GM21529 (cell line): ENCODE results near the gene SLC16A2.
A peak's percentile ranks its signal among the peaks of the same experiment; 100 is the strongest.

ENCODE experiments used
- ATAC-seq: cut with Tn5 transposase; IDR thresholded peaks from one replicate; pipeline ENCODE4 v1.9.1; 2021; ENCODE audit not compliant: unreplicated experiment

SLC16A2 gene

DNA sequence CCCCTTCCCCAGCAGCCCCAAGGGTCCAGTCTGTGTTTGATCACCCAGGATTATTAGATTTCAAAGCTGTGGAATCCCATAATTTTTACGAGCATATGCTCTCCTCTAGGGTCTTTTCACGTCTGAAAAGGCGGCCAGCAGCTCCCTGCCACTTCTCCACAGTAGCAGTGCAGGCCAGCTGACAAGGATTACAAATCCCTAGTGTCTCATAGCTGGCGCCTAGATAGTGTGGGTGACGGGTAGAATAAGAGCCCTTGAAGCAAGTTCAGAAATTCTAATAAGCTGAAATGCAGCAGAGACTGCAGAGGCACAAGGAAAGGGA, 113.8 kb downstream of the SLC16A2 start:
- peak; percentile 2 for ATAC-seq

DNA sequence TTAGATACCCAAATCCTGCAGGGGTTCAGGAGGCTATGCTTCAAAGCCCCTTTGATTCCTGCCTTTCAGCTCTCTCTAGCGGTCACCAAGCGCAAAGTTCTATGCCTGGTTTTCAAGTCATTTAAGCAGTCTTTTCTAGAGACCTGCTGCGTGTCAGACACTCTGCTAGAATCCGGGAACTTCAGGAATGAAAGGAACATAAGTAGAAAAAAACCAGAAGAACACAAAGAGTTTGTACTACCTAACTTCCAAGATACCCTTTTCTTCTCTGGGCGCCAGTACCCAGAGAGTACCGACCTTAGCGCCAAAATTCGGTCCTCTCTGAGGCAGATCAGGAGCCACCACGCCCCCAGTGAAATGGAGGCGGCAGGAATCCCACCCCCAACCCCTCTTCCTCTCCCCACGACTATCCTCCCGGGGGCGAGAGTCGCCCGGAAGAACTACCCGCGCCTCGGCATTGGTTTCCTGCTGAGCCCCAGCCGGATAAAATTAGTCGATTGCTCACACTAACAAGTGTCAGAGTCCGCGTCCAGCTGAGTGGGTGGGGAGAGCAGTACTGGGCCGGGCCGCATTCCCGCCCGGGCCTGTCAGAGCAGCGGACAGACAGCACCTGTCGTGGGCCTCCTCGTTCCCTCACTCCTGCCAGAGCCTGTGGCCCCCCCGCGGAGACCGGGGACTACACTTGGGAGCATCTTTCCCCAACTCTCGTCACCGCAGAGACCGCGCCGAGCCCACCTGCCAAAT, 114.3 kb downstream of the SLC16A2 start:
- peak; percentile 40 for ATAC-seq

DNA sequence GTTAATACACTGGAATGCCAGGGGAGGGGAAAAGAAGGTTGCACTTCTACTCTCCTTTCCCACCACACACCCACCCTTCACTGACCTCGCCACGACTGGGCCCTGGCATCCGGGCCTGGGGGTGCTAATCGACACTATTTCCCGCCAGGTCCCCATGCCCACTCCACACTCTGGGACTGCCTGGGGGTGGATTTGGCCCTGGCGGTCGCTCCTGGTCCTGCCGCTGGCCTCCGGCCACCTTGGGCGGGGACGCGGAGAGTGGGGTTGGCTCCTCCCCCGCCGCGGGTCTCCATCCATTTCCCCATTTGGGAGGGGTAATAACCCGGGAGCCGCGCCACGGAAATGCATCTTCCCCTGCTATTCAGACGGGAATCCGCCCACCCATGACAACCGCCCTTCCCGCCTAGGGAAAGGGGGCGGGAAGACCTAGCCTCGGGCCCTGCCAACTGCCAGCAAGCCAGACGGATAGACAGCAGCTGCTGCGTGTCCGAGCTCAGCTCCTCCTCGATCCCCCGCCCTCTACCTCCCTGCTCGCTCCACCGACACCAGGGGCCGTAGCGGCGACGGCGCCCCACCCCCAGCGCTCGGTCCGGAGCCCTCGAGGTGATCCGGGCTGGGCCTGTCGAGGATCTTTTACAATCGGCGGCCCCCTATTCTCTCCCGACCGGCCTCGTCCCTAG, 115.0 kb downstream of the SLC16A2 start:
- peak; percentile 57 for ATAC-seq

DNA sequence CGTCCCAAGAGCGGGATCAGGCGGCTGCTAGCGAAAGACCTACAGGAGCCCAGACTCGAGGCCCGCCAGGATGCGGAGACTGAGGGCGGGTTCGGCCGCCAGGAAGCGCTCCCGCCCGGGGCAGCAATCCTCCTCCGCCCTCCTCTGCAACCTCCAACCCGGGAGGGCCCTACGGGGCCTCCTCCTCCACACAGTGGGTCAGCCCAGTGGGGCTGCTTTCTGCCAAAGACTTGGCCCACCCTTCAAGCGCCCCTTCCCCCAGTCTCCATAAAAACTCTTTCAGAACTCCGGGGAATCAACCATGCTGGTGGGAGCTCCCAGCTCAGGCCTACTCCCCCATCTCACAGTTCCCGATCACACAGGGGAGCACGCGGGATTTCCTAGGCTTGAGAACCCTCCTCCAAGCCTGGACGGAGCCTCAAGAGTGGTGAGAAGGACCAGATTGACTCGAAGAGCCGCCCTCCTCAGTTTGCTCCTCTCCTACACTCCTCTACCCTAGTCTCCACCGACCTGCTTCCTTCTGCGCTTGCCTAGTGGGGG, 115.6 kb downstream of the SLC16A2 start:
- peak; percentile 9 for ATAC-seq

DNA sequence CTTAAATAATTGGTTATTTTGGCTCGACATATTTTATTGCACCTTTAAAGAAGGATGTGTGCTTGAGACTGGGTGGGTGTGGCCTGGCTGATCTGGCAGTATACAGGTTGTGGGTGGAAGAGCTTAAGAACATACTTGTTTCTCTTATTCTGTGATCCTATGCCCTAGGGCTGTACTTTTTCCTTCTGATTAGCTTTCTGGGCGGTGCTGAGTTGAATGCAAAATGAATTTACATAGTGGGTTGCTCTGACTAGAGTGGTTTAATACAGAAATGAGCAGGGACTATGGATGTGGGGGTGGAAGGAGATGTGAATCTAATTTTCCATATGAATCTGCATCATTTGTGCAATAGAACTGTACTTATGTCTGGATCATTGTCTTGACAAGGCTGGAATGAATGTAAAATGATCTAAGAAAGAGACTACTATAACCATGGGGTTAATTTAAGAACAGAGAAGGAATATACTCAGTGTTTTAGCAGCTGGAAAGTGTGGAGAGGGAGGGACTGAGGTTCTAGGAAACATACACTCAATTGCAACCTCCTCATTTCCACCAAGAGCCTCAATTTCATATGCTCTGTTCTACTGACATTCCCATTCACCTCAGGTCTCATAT, 119.4 kb downstream of the SLC16A2 start:
- ATAC-seq = no peak

DNA sequence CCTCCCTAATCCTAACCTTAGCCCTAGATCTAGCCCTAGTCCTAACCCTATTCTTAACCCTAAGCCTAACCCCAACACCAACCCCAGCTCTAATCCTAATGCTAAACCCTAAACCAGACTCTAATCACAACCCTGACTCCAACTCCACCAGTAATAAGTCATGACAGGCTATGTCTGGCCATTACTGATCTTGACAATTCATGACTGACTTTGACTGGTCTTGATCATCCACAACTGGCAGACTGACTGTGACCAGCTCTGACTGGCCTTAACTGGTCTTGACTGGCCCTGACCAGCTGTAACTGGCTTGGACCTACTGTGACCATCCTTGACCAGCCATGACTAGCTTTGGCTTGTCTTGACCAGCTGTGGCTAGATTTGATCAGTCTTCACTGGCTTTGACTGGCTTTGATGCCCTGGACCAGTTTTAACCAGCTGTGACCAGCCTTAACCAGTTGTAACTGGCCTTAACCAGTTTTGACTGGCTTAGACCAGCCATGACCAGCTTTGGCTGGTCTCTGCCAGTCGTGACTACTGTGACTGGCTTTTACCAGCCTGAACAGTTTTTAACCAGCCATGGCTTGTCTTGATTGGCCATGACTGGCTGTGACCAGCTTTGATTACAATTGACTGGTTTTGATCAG, 124.7 kb downstream of the SLC16A2 start:
- no peak for ATAC-seq

DNA sequence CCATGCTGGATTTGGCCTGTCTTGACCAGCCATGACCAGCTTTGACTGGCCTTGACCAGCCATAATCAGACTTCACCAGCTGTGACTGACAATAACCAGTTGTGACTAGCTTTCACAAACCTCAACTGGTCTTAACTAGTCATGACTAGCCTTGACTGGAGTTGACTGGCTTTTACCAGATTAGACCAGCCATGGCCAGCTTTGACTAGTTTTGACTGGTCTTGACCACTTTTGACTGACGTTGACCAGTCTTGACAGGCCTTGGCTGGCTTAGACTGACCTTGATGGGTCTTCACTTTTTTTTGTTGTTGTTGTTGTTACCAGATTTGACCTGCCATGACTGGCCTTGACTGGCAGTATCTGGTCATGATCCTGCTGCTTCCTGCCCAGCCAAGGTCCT, 125.7 kb downstream of the SLC16A2 start:
- ATAC-seq = no peak

DNA sequence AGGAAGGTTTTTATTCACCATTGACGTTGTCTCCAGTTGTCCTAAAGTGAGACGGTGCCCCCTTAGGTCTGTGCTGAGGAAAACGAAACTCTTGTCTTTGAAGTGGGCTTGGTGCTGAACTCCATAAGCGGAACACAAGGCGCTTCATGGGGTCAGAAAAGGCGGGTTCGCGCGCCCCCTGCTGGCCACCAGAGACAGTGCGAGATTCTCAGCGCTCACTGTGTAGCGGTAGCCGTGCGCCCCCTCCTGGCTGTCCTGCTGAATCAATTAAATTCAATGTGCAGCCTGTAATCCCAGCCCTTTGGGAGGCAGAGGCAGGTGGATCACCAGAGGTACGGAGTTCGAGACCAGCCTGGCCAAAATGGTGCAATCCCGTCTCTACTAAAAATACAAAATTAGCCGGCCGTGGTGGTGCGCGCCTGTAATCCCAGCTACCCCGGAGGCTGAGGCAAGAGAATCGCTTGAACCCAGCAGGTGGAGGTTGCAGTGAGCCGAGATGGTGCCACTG, 129.1 kb downstream of the SLC16A2 start:
- ATAC-seq = peak; percentile 89

DNA sequence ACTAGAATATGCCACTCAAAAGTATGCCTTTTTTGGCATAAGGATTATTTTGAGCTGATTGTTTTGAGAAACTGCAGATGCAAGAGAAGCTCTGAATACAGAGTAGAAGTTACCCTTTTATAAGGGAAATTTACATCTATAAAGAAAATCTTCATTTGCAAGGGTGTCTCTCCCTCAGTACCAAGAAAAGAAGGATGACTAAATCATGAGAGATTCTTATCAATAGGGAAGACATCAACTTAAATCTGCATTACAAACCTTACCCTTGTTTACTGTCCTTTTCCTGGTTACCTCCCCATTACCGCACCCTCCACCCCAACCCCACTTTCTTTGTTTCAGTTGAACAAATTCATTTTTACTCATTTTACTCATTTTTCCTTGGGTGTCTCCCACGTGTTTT, 130.6 kb downstream of the SLC16A2 start:
- no peak for ATAC-seq

DNA sequence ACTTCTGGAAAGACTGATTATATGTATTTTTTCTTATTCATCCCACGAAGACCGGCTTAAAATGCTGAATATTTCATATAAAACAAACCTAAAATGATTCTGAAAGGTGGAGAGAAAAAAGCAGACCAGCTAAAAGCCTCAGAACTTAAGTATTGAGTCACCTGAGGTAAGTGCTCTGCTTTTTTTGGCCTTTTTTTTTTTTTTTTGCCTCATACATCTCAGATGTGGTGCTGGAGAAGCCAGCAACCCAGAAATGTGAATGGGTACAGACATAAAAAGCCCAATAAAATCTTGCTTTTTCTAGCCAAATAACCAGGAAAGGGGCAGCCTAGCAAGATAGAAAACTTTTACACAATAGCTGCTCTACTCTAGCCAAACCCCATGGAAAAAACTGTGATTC, 136.1 kb downstream of the SLC16A2 start:
- no peak for ATAC-seq

DNA sequence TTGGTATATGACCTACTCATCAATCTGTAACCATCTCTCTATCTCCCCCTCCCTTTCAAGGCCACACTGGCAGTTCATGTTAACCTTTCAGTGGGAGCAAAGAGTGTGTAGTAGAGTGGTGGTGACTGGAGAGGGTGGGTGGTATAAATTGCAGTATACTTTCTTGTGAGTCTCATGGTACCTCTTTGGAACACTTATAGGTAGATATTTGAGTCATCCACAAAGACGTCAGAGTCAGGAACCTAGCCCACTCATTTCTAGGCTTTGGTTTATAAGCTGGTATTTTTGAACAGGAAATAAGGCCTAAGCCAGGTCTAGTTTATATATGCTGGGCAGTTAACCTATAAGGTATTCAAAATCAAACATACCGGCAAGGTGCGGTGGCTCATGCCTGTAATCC, 156.8 kb downstream of the SLC16A2 start:
- ATAC-seq = peak; percentile 47

DNA sequence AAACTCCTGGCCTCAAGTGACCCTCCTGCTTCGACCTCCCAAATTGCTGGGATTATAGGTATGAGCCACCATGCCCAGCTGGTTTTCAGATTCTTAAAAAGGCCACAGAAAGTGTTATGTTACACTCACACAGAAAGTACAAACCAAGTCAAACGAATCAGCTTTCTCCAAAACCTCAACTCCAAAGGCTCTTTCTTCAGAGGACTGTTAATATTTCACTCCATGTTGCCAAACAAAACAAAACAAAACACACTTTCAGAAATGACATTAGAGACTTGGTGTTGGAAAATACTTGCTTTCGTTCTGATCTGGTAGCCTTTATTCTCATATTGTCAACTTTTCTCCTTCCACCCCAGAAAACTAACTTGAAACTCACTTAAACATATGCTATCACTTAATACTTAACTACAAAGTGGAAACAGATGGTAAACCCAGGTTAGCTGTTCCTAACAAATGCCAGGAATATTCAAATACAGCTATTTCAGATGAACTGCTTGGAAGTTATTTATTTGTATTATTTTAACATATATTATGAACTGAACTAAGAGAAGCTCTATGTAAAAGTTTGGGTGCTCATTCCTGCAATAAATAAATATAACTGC, 158.4 kb downstream of the SLC16A2 start:
- ATAC-seq = no peak
